GM19035 (cell line): ENCODE data around the gene BEST2.
"Not testable (repeated sequence)": the region's sequence is repeated elsewhere in the genome, so short reads cannot be mapped to it uniquely, and the experiment has no call there.

Experiments
- ATAC-seq: cut with Tn5 transposase; IDR thresholded peaks from one replicate; pipeline ENCODE4 v1.9.1; 2021; ENCODE audit not compliant: unreplicated experiment

Gene BEST2

DNA sequence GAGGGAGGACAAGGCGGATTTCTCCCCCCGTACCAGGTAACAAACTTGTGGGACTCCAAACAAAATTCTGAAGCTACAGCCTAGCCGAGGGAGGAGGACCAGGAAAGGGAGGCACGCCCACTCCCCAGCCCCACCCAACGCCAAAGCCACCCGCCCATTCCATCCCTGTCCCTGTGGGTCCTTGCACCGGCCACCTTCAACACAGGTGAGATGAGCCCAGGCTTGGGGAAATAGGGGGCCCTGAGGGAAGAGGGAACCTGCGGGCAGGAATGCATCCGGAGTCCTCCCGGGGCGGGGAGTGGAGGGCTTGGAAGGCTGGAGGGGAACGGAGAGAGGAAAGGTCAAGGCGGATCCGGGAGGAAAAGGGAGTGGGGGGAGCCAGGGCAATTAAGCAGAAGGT is at the start of gene BEST2:
BEST2 (plus strand) TSS at position 157 of the 400 bp plus-strand sequence. CDS start 802 bp downstream, outside the sequence.
- ATAC-seq: no peak

- ATAC-seq: no peak
These were observed 48.5 kb upstream of the BEST2 start for GRCh38 chr19:12703046-12703445.

DNA sequence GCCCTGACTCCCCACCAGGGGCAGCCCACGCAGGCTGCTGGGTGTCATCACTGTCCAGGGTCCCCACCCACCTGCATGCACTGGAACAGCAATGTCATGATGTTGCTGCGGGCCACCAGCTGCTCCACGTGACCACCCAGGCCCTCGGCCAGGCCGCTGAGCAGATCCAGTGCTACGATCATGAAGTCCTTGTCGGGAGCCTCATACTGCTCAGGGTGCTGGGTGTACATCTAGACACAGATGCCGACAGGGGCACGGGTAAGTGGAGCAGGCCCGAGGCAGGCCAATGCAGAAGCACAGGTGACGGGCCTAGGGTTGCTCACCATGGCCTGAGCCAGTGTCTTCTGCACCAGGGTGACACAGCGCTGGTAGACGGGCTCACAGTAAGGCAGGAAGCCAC is 46.4 kb upstream of the BEST2 start:
- no peak for ATAC-seq

DNA sequence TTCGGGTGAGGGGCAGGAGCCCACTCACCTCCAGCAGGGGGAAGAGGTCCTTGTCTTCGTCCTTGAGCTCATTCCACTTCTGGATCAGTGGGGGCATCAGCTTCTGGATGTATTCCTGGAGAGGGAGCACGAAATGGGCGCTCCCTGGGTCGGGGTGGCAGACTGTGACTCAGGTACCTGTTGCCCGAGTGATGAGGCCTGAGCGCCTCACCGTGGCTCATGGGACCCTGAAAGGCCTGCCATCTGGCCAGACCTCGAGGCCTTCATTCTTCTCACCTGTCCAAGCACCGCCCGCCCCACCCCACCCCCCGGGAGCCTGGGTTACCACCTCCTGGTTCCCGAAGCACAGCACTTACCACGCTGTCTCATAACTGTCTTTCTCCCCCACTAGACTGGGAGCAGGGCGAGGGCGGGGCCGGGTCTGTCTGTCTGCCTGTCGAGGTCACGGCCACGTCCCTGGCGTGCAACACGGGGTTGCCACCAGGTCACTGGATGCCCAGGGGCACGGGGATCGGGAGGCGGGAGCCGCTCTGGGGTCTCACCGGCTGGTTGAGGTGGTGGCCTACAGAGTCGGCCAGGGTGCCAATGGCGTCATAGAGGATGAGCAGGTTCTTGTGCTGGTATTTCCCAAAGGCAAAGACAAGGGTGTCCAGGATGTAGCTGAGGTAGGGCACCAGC is 45.8 kb upstream of the BEST2 start:
- ATAC-seq: no peak

DNA sequence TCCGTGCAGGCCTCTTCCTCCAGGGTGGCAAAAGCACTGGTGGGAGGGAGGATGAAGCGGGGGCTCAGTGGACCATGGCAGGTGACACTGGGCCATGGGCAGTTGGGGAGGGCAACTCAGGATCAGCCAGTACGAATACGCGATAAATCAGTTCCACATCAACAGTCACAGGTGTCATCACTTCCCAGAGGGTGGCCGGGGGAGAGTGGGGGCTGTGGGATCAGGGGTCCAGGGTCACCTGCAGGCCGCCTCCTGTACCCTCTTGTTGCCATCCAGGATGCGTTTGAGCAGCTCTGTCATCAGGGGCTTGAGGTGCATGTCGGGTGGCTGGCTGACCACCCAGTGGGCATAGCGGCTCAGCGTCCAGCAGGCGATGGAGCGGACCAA is 45.3 kb upstream of the BEST2 start:
- ATAC-seq: no peak

DNA sequence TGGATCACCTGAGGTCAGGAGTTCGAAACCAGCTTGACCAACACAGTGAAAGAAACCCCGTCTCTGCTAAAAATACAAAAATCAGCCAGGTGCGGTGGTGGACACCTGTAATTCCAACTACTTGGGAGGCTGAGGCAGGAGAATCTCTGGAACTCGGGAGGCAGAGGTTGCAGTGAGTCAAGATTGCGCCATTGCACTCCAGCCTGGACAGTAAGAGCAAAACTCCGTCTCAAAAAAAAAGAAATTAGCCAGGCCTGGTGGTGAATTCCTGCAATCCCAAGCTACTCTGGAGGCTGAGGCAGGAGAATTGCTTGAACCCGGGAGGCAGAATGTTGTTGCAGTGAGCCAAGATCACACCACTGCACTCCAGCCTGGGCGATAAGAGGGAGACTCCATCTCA is 43.0 kb upstream of the BEST2 start:
- no peak for ATAC-seq

DNA sequence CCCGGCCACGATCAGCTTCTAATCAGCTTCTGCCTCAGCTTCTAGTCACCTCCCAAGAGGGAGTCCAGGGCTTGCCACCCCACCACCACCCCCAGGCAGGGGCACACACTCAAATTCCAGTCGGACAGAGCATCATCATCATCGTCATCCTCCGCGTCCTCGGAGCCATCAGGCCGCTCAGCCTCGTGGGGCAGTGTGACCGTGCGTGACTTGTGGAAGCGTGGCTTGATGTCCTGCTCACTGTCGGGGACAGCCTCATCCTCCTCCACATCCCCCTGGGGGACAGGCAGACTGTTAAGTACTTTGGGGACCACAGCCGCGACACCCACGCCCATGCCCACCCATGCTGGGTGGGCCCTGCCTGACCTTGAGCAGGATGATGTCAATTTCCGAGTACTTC is 40.4 kb upstream of the BEST2 start:
- ATAC-seq: no peak

DNA sequence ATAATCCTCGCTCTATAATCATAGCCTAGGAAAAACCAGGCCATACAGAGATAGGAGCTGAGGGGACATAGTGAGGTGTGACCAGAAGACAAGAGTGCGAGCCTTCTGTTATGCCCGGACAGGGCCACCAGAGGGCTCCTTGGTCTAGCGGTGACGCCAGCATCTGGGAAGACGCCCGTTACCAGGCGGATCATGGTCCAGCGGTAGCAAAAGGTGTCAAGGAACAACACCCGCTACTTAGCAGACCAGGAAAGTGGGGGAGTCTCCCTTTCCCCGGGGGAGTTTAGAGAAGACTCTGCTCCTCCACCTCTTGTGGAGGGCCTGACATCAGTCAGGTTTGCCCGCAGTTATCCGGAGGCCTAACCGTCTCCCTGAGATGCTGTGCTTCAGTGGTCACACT is 39.5 kb upstream of the BEST2 start:
- ATAC-seq: not testable (repeated sequence)

- ATAC-seq: not testable (repeated sequence)
These were observed 38.3 kb upstream of the BEST2 start for GRCh38 chr19:12713304-12713703.

GRCh38 chr19:12715102-12715501 is 36.5 kb upstream of the BEST2 start:
- ATAC-seq: no peak

DNA sequence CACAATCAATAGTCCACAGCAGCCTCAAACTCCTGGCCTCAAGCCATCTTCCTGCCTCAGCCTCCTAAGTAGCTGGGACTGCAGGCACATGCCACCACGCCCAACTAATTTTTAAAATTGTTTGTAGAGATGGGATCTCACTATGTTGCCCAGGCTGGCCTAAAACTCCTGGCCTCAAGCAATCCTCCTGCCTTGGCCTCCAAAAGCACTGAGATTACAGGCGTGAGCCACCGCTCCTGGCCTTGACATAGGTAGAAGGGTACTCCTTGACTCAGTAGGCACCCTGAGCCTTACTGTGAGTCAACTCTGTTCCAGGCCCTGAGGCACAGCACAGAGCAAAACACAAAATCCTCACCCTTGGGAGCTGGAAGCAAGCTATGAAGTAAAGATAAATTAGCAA is 35.7 kb upstream of the BEST2 start:
- no peak for ATAC-seq

GRCh38 chr19:12720296-12720695 is 31.3 kb upstream of the BEST2 start:
- ATAC-seq: no peak

- ATAC-seq: no peak
These were observed 30.5 kb upstream of the BEST2 start for GRCh38 chr19:12720851-12721655.

GRCh38 chr19:12721656-12722565 is 29.7 kb upstream of the BEST2 start:
- ATAC-seq: peak; percentile 30

DNA sequence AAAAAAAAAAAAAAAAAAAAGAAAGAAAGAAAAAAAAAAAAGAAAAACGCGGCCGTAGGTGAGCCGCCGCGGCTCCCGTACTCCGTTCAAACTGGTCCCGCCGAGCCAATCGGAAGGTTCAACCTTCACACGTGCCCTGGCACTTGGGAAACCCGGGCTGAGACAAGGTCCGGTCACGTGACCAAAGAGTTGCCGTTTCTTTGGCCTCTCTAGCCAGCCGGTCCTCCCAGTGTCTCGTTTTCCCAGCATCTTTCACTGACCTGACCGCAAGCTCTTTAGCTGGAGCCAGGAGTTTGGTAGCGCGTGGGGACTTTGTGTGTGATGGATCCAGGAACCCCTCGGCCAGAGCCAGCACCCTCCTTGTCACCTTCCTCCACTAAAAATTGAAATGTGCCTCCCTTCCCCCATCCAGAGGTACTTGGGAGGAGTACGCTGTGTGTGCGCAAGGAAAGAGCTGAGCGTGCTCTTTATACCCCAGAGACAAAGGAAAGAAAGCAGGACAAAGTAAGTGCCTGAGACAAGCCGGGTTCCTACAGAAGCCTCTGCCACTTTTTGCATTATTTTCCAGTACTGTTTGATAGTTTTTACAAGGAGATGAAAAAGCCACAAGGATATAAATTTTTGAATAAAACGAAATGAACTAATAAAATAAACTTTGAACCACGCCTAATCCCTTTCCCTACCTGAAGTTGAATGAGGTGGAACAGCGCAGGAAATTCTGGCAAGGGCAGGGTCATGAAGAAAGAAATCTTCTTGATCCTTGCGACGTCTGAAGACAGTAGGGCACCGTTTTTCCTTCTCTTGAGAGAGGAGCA is 28.8 kb upstream of the BEST2 start:
- ATAC-seq: peak; percentile 83

DNA sequence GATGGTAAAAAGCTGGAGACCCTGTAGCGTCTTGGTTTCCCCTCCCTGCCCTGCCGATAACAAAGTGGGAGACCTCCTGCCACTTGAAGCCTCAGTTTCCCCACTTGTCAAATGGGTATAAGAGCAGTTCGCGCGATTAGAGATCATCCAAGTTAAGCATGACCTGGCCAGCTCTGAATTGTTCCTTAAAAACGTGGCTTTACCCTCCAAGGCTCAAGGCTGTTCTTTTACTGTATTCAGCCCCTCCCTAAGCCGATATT is 28.3 kb upstream of the BEST2 start:
- ATAC-seq: no peak

DNA sequence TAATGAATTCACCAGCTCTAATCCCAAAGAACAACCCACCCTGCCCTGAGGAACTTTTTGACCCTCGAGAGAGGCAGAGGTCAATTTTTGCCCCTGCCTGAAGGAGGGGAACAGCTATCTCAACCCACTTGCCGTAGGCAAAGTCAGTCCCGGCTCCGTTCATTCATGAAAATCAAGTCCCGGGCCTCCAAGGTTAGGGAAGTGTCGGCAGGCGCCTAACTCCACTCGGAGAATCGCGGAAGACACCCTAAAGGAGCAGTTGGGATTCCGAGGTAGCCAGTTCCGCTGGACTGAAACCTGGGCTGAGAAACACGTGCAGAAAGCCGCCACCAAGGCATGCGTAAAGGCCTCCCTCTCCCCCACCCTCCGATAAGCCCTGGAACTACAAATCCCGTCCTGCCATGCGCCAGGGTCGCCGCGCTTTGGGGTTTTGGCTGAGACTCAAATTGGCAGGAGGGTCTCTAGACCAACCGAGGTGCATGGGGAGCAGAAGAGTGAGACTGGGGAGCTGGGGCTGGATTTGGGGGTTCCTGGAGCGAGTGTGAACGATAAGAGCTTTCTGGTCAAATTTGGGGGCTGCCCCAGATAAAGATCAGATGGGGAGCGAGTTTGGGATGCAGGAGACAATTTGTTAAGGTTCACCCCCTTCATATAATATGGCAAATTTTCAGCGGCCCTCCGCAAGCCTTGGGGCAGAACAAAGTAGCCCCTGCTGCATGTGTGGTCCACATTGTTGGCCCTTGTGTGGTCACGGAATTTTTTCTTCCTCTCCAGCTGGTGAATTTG is 27.8 kb upstream of the BEST2 start, which contains the start of gene TNPO2:
TNPO2 (minus strand) TSS at position 292 of the 786 bp plus-strand sequence. CDS start 2,955 bp downstream, outside the sequence.
- no peak for ATAC-seq

GRCh38 chr19:12725612-12726011 is 26.0 kb upstream of the BEST2 start:
- not testable (repeated sequence) for ATAC-seq

DNA sequence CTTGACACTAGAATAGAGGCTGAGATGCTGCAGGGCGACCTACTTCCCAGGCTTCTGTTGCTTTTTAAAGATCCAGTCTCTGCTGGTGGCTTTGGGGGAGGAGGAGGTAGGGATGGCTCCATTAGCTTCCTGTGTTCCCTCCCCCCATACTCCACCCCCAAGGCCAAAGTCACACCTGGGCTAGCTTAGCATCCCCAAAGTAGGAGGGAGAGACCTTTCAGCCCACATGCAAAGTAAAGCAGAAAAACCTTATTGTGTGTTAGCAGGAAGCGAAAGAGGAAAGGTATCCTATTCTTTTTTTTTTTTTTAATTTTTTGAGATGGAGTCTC is 24.6 kb upstream of the BEST2 start:
- ATAC-seq: no peak
